ENCODE results near the gene CPT1A.

Gene CPT1A

DNA sequence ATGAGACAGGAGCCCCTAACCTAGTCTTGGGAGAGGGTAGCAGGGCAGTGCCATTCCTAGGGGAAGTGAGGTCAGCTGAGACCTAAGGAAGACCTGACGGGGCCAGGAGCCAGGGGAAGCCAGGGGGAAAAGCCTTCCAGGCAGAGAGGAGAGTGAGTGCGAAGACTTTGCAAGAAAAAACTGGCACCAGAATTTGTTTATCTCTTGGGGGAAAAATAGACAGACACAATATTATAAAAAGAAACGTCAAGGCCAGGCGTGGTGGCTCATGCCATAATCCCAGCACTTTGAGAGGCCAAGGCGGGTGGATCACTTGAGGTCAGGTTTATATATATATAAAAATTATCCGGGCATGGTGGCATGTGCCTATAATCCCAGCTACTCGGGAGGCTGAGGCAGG lies 63.5 kb downstream of the CPT1A start:
- Histone ChIP-seq H3K9me3 (ENCODE audit: control insufficient read depth, insufficient read depth, low read length) (no peaks in the 10 kb centered on the region), H3K4me3 (ENCODE audit: low read depth, low read length) (no peak overlapping the region), H3K36me3 (ENCODE audit: control insufficient read depth, insufficient read depth, low read length) (peaks cover 36% of the 10 kb centered on the region), H3K27me3 (ENCODE audit: control insufficient read depth, insufficient read depth, low read length) (no peaks in the 10 kb centered on the region), H3K4me1 (ENCODE audit: control insufficient read depth, insufficient read depth, low read length) (no peaks in the 10 kb centered on the region), H3K9ac (ENCODE audit: low read depth, low read length) (no peak overlapping the region)

DNA sequence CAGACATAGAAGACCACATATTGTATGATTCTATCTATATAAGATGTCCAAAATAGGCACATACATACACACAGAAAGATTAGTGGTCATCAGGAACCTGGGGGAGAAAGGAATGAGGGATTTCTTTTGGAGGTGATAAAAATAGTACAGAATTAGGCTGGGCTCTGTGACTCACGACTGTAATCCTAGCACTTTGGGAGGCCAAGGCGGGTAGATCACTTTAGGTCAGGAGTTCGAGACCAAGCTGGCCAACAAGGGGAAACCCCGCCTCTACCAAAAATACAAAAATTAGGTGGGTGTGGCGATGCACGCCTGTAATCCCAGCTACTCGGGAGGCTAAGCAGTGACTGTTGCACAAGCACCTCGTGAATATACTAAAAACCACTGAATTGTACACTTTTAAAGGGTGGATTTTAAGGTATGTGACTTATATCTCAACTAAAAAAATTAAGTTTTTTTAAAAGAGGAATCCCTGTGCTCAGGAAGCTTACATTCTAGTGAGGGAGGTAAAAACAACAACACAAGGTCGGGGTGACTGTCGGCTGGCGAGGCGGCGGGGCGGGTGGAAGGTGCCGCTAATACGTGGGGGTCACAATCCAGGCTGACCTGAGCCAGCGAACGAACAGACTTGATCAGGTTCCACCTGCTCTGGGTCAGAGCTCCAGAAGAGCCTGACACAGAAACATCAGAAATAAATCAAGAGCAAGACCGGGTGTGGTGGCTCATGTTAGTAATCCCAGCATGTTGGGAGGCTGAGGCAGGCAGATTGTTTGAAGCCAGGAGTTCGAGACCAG lies 65.1 kb downstream of the CPT1A start:
- no peaks in the 10 kb centered on the region for H3K4me1 ChIP-seq (ENCODE audit: control insufficient read depth, insufficient read depth, low read length)
- H3K4me3 ChIP-seq (ENCODE audit: low read depth, low read length), result no peak overlapping the region
- no peaks in the 10 kb centered on the region for H3K9me3 ChIP-seq (ENCODE audit: control insufficient read depth, insufficient read depth, low read length)
- H3K27me3 ChIP-seq (ENCODE audit: control insufficient read depth, insufficient read depth, low read length), result no peaks in the 10 kb centered on the region
- peaks cover 36% of the 10 kb centered on the region for H3K36me3 ChIP-seq (ENCODE audit: control insufficient read depth, insufficient read depth, low read length)
- no peak overlapping the region for H3K9ac ChIP-seq (ENCODE audit: low read depth, low read length)

DNA sequence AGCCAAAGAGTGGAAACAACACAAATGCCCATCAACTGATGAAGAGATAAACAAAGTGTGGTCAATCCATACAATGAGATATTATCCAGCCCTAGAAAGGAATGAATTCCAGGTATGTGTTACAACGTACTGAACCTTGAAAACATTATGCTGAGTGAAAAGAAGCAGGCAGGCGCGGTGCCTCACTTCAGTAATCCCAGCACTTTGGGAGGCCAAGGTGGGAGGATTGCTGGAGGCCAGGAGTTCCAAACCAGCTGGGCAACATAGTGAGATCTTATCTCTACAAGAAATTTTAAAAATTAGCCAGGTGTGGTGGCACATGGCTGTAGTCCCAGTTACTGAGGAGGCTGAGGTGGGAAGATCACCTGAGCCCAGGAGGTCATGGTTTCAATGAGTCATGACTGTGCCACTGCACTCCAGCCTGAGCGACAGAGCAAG lies 65.7 kb downstream of the CPT1A start:
- Histone ChIP-seq H3K4me3 (ENCODE audit: low read depth, low read length) (no peak overlapping the region), H3K27me3 (ENCODE audit: control insufficient read depth, insufficient read depth, low read length) (no peaks in the 10 kb centered on the region), H3K36me3 (ENCODE audit: control insufficient read depth, insufficient read depth, low read length) (peaks cover 32% of the 10 kb centered on the region), H3K9ac (ENCODE audit: low read depth, low read length) (no peak overlapping the region), H3K4me1 (ENCODE audit: control insufficient read depth, insufficient read depth, low read length) (no peaks in the 10 kb centered on the region), H3K9me3 (ENCODE audit: control insufficient read depth, insufficient read depth, low read length) (no peaks in the 10 kb centered on the region)

DNA sequence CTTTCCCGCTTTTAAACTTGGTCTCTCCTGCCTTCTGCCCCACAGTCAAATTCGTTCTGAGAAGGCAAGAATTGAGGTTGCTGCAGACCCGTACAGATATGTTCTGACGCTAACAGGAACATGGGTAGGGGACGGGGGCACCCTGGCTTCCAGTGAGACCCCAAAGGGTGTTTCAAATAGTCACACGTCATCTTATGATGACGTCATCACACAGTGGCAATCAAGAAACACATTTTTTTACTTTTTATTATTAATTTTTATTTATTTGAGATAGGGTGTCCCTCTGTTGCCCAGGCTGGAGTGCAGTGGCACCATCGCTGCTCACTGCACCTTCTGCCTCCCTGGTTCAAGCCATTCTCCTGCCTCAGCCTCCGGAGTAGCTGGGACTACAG lies 67.5 kb downstream of the CPT1A start:
- Histone ChIP-seq H3K27me3 (ENCODE audit: control insufficient read depth, insufficient read depth, low read length) (no peaks in the 10 kb centered on the region), H3K4me3 (ENCODE audit: low read depth, low read length) (no peak overlapping the region), H3K9ac (ENCODE audit: low read depth, low read length) (no peak overlapping the region), H3K4me1 (ENCODE audit: control insufficient read depth, insufficient read depth, low read length) (no peaks in the 10 kb centered on the region), H3K9me3 (ENCODE audit: control insufficient read depth, insufficient read depth, low read length) (no peaks in the 10 kb centered on the region), H3K36me3 (ENCODE audit: control insufficient read depth, insufficient read depth, low read length) (peaks cover 28% of the 10 kb centered on the region)

DNA sequence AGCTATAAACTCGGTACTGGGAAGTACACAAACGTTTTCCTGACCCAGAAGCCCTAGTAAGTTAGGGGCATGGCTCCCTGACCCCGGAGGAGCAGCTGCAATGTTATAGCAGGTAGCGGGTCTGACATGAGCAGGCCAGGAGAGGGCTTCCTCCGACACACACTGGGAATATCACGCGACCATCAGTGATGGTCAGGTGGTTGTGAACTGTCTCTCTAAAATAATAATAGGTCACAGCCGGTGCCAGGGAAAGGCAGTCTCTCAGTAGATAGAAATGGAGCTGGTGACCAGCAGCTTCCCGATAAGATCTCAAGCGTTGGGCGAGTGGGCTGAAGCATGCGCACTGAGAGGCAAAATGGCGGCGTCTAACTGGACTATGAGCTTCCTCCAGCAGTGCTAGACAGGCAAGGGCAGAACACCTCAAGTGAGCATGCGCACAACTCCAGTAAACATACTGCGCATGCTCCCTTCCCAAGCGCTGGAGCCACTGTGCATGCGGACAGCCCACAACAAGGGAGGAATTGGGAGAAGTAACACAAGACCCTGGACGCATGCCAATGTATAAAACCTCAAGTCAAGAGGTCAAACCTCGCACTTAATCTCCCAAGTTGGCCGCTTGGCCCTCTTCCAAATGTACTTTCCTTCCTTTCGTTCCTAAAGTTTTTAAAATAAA lies 68.1 kb downstream of the CPT1A start:
- H3K4me1 ChIP-seq (ENCODE audit: control insufficient read depth, insufficient read depth, low read length), result no peaks in the 10 kb centered on the region
- no peaks in the 10 kb centered on the region for H3K9me3 ChIP-seq (ENCODE audit: control insufficient read depth, insufficient read depth, low read length)
- H3K27me3 ChIP-seq (ENCODE audit: control insufficient read depth, insufficient read depth, low read length), result no peaks in the 10 kb centered on the region
- H3K4me3 ChIP-seq (ENCODE audit: low read depth, low read length), result no peak overlapping the region
- no peak overlapping the region for H3K9ac ChIP-seq (ENCODE audit: low read depth, low read length)
- peaks cover 32% of the 10 kb centered on the region for H3K36me3 ChIP-seq (ENCODE audit: control insufficient read depth, insufficient read depth, low read length)

DNA sequence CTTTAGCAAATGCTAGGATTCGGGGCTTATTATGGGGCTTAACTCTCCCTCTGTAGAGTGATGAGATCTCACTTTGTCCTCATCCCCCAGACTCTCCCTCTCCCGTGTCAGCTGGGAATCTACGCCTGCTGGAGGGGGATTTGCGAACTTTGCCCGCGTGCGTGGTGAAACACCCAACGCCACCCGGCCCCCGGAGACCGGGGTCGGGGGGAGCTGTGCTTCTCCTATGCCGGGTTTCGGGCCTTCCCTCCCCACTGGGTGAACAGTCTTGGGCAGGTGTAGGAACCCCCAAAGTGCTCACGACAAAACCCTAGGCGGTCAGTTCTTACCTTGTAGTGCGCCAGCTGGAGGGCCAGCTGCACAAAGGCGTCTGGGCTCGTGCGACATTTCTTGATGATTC lies 68.8 kb downstream of the CPT1A start:
- Histone ChIP-seq H3K9me3 (ENCODE audit: control insufficient read depth, insufficient read depth, low read length) (no peaks in the 10 kb centered on the region), H3K9ac (ENCODE audit: low read depth, low read length) (no peak overlapping the region), H3K4me1 (ENCODE audit: control insufficient read depth, insufficient read depth, low read length) (no peaks in the 10 kb centered on the region), H3K36me3 (ENCODE audit: control insufficient read depth, insufficient read depth, low read length) (peaks cover 34% of the 10 kb centered on the region), H3K27me3 (ENCODE audit: control insufficient read depth, insufficient read depth, low read length) (no peaks in the 10 kb centered on the region), H3K4me3 (ENCODE audit: low read depth, low read length) (no peak overlapping the region)

DNA sequence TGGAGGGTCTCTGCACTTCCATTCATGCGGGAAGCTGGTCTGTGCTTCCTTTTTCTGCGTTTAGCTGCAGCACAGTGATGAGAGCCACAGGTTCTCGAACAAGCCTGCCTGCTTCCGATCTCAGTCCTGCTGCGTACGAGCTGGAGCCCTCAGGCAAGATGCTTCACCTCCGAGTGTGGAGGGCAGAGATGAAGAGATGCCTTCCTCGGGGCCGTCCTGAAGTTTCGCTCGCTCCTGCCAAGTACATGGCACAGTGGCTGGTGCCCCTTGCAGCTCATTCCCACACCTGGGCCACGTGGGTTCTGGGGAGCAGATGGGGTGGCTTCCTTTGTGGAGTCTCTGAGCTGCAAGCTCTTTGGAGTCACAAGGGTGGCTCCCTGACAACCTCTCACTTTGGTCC lies 70.9 kb downstream of the CPT1A start:
- no peaks in the 10 kb centered on the region for H3K4me1 ChIP-seq (ENCODE audit: control insufficient read depth, insufficient read depth, low read length)
- H3K4me3 ChIP-seq (ENCODE audit: low read depth, low read length), result no peak overlapping the region
- H3K27me3 ChIP-seq (ENCODE audit: control insufficient read depth, insufficient read depth, low read length), result no peaks in the 10 kb centered on the region
- no peaks in the 10 kb centered on the region for H3K9me3 ChIP-seq (ENCODE audit: control insufficient read depth, insufficient read depth, low read length)
- peaks cover 28% of the 10 kb centered on the region for H3K36me3 ChIP-seq (ENCODE audit: control insufficient read depth, insufficient read depth, low read length)
- H3K9ac ChIP-seq (ENCODE audit: low read depth, low read length), result no peak overlapping the region

DNA sequence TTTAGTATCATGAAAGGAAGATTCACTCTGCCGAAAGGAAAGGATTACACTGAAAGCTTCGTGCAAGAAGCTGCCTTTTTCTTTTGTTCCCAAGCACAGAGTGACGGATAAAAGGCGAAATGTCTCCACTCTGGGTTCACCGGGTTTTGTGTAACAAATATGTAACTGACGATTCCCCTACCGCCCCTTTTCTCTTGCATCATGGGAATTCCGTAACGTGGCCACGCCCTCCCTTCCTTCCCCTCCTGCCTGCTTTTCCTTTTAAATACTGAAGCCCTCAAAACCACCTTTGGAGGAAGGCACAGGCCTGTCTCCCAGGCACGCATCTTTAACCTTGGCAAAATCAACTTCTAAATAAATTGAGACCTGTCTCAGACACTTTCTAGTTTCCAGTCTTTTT lies 74.0 kb downstream of the CPT1A start:
- no peaks in the 10 kb centered on the region for H3K9me3 ChIP-seq (ENCODE audit: control insufficient read depth, insufficient read depth, low read length)
- H3K36me3 ChIP-seq (ENCODE audit: control insufficient read depth, insufficient read depth, low read length), result peaks cover 14% of the 10 kb centered on the region
- no peak overlapping the region for H3K4me3 ChIP-seq (ENCODE audit: low read depth, low read length)
- H3K9ac ChIP-seq (ENCODE audit: low read depth, low read length), result no peak overlapping the region
- no peaks in the 10 kb centered on the region for H3K4me1 ChIP-seq (ENCODE audit: control insufficient read depth, insufficient read depth, low read length)
- no peaks in the 10 kb centered on the region for H3K27me3 ChIP-seq (ENCODE audit: control insufficient read depth, insufficient read depth, low read length)

DNA sequence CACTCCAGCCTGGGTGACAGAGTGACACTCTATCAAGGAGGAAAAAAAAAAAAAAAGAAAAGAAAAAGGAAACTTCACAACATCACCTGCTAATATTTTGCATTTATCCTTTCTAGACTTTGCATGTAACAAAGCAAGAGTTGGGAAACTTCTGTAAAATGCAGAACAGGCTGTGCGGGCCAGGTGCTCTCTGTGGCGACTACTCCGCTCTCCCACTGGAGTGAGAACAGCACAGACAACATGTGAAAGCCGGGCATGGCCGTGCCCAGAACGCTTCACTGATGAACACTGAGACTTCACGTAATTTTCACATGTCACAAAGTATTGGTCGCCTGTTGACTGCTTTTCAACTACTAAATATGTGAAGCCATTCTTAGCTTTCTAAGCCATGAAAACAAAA lies 74.9 kb downstream of the CPT1A start:
- Histone ChIP-seq H3K4me3 (ENCODE audit: low read depth, low read length) (no peak overlapping the region), H3K27me3 (ENCODE audit: control insufficient read depth, insufficient read depth, low read length) (no peaks in the 10 kb centered on the region), H3K36me3 (ENCODE audit: control insufficient read depth, insufficient read depth, low read length) (peaks cover 13% of the 10 kb centered on the region)

DNA sequence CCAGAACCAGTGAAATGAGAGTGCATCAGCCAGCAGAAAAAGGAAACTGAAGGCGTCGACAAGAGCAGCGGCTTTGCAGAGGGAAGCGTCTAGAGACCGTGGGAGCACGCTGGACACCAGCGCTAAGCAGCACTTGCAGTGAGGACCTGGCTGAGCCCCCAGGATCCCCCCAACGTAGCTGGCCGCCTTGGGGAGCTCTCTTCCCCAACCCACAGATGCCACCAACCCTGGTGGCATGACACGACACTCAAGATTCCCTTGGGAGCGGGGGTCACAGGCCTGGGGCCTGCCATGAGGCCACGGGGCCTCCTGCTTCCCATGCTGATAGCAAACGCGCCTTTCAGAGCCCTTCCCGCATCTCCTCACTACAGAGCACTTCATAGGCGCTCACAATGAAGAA lies 77.0 kb downstream of the CPT1A start:
- no peaks in the 10 kb centered on the region for H3K27me3 ChIP-seq (ENCODE audit: control insufficient read depth, insufficient read depth, low read length)
- no peaks in the 10 kb centered on the region for H3K9me3 ChIP-seq (ENCODE audit: control insufficient read depth, insufficient read depth, low read length)
- peaks cover 10% of the 10 kb centered on the region for H3K36me3 ChIP-seq (ENCODE audit: control insufficient read depth, insufficient read depth, low read length)
- no peaks in the 10 kb centered on the region for H3K4me1 ChIP-seq (ENCODE audit: control insufficient read depth, insufficient read depth, low read length)
- no peak overlapping the region for H3K4me3 ChIP-seq (ENCODE audit: low read depth, low read length)
- no peak overlapping the region for H3K9ac ChIP-seq (ENCODE audit: low read depth, low read length)

More for the DNA sequence above, 74.9 kb downstream of the CPT1A start:
- no peaks in the 10 kb centered on the region for H3K9me3 ChIP-seq (ENCODE audit: control insufficient read depth, insufficient read depth, low read length)
- H3K4me1 ChIP-seq (ENCODE audit: control insufficient read depth, insufficient read depth, low read length), result no peaks in the 10 kb centered on the region
- H3K9ac ChIP-seq (ENCODE audit: low read depth, low read length), result no peak overlapping the region

DNA sequence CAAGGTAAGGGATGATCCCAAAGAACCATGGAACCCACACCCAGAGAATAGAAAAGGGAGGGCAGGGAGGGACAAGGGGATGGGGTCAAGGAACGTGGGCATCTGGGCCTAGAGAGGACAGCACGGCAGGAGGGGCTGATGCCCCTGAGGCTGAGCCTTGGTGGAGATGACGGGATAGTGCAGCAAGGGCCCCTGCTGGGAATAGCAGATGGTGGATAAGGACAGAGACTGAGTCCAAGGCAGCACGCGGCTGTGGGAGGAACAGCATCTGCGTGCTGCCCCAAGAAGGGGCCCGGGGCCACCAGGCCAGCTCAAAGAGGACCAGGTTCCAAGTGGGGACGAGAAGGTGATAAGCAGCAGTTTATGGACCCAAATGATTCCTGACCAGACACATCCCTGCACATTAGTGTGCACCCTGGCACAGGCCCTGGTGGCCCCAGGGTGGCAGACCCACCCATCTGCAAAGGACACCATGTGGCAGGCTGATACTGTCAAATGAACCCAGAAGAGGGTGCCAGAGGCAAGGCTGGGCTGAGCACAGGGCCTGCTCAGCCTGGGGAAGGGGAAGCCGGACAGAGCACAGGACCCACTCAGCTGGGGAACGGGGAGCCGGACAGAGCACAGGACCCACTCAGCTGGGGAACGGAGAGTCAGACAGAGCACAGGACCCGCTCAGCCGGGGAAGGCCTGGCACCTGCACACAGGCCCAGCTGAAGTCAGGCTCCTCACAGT lies 77.6 kb downstream of the CPT1A start:
- H3K9me3 ChIP-seq (ENCODE audit: control insufficient read depth, insufficient read depth, low read length), result no peaks in the 10 kb centered on the region
- H3K27me3 ChIP-seq (ENCODE audit: control insufficient read depth, insufficient read depth, low read length), result no peaks in the 10 kb centered on the region
- no peaks in the 10 kb centered on the region for H3K4me1 ChIP-seq (ENCODE audit: control insufficient read depth, insufficient read depth, low read length)
- no peak overlapping the region for H3K9ac ChIP-seq (ENCODE audit: low read depth, low read length)
- H3K36me3 ChIP-seq (ENCODE audit: control insufficient read depth, insufficient read depth, low read length), result peaks cover 10% of the 10 kb centered on the region
- no peak overlapping the region for H3K4me3 ChIP-seq (ENCODE audit: low read depth, low read length)

Measured in iPS-15b (cell line).